ENCODE measurements around the gene ALG12.

Gene ALG12

GRCh38 chr22:49872347-49872746 is 45.9 kb downstream of the ALG12 start:
- Histone ChIP-seq H3K4me3 (ENCODE audit: low read length in 2 of 2) (no peak overlapping the region), H3K18ac (ENCODE audit: low read length) (no peak overlapping the region), H2BK5ac (ENCODE audit: low read length) (no peak overlapping the region), H3K4me1 (ENCODE audit: control insufficient read depth in 2 of 2, insufficient read depth in 1 of 2, low read depth in 1 of 2, low read length in 2 of 2) (no peaks in the 10 kb centered on the region), H3K27ac (replicated peaks; ENCODE audit: low read length) (no peak overlapping the region), H3K27me3 (ENCODE audit: control insufficient read depth in 3 of 3, insufficient read depth in 3 of 3, low read depth in 1 of 3, low read length in 3 of 3) (no peaks in the 10 kb centered on the region), H4K8ac (ENCODE audit: low read depth, low read length) (no peak overlapping the region), H3K9ac (ENCODE audit: low read depth, low read length, poor library complexity) (no peak overlapping the region), H3K4ac (ENCODE audit: low read length) (no peak overlapping the region), H3K9me3 (replicated peaks in 1 of 2; ENCODE audit: control insufficient read depth in 2 of 2, insufficient read depth in 1 of 2, low read depth in 1 of 2, low read length in 2 of 2) (peaks cover 16 to 58% of the 10 kb centered on the region in 2 donors), H3K23ac (ENCODE audit: low read depth, low read length, poor library complexity) (no peak overlapping the region), H3K4me2 (ENCODE audit: insufficient read depth, low read length, poor library complexity, severe bottlenecking) (no peak overlapping the region), H3K79me1 (ENCODE audit: low read depth, low read length) (peaks cover 8% of the 10 kb centered on the region), H4K91ac (ENCODE audit: low read depth, low read length, poor library complexity) (no peak overlapping the region), H2BK120ac (ENCODE audit: low read depth, low read length) (no peak overlapping the region), H2AFZ (ENCODE audit: low read length) (no peak overlapping the region), H2AK5ac (ENCODE audit: low read depth, low read length) (no peak overlapping the region), H2BK15ac (ENCODE audit: low read length) (no peak overlapping the region), H3K14ac (ENCODE audit: low read length) (no peak overlapping the region), H3K36me3 (replicated peaks in 1 of 2; ENCODE audit: control insufficient read depth in 2 of 2, insufficient read depth in 2 of 2, low read length in 2 of 2) (peaks cover 15 to 43% of the 10 kb centered on the region in 2 donors), H2BK12ac (ENCODE audit: low read length) (no peak overlapping the region)
- WGBS, 2 donors (ENCODE audit: extremely low coverage in 2 of 2, insufficient read length in 2 of 2, insufficient replicate concordance in 1 of 2), result no CpG with 5 or more reads among the region's 7 CpGs
- no peak for DNase-seq (ENCODE audit: low spot score)

DNA sequence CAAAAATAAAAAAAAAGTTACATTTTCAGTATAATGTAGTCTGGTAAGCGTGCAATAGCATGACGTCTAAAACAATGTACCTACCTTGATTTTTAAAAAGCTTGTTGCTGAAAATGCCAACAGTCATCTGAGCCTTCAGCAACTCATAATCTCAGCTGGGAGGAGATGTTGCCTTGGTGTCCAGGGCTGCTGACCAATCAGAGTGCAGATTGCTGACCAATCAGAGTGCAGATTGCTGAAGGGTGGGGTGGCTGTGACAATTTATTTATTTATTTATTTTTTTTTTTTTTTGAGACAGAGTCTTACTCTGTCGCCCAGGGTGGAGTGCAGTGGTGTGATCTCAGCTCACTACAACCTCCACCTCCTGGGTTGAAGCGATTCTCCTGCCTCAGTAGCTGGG is 46.8 kb downstream of the ALG12 start:
- H4K91ac ChIP-seq (ENCODE audit: low read depth, low read length, poor library complexity), result no peak overlapping the region
- H3K79me1 ChIP-seq (ENCODE audit: low read depth, low read length), result peaks cover 10% of the 10 kb centered on the region
- no peak overlapping the region for H2BK5ac ChIP-seq (ENCODE audit: low read length)
- H2BK15ac ChIP-seq (ENCODE audit: low read length), result no peak overlapping the region
- H3K18ac ChIP-seq (ENCODE audit: low read length), result no peak overlapping the region
- H2BK120ac ChIP-seq (ENCODE audit: low read depth, low read length), result no peak overlapping the region
- H3K9me3 ChIP-seq (replicated peaks in 1 of 2; ENCODE audit: control insufficient read depth in 2 of 2, insufficient read depth in 1 of 2, low read depth in 1 of 2, low read length in 2 of 2), result peaks cover 18 to 60% of the 10 kb centered on the region in 2 donors
- H3K23ac ChIP-seq (ENCODE audit: low read depth, low read length, poor library complexity), result no peak overlapping the region
- H3K27ac ChIP-seq (replicated peaks; ENCODE audit: low read length), result no peak overlapping the region
- H2BK12ac ChIP-seq (ENCODE audit: low read length), result no peak overlapping the region
- no peak overlapping the region for H4K8ac ChIP-seq (ENCODE audit: low read depth, low read length)
- DNase-seq (ENCODE audit: low spot score), result no peak
- no peak overlapping the region for H3K4me2 ChIP-seq (ENCODE audit: insufficient read depth, low read length, poor library complexity, severe bottlenecking)
- H3K4me3 ChIP-seq (ENCODE audit: low read length in 2 of 2), result no peak overlapping the region
- H2AFZ ChIP-seq (ENCODE audit: low read length), result no peak overlapping the region
- H3K36me3 ChIP-seq (replicated peaks in 1 of 2; ENCODE audit: control insufficient read depth in 2 of 2, insufficient read depth in 2 of 2, low read length in 2 of 2), result peaks cover 15 to 45% of the 10 kb centered on the region in 2 donors
- no peaks in the 10 kb centered on the region for H3K27me3 ChIP-seq (ENCODE audit: control insufficient read depth in 3 of 3, insufficient read depth in 3 of 3, low read depth in 1 of 3, low read length in 3 of 3)
- no peak overlapping the region for H2AK5ac ChIP-seq (ENCODE audit: low read depth, low read length)
- no peak overlapping the region for H3K14ac ChIP-seq (ENCODE audit: low read length)
- no CpG with 5 or more reads among the region's 4 CpGs for WGBS, 2 donors (ENCODE audit: extremely low coverage in 2 of 2, insufficient read length in 2 of 2, insufficient replicate concordance in 1 of 2)
- no peak overlapping the region for H3K9ac ChIP-seq (ENCODE audit: low read depth, low read length, poor library complexity)
- H3K4ac ChIP-seq (ENCODE audit: low read length), result no peak overlapping the region
- H3K4me1 ChIP-seq (ENCODE audit: control insufficient read depth in 2 of 2, insufficient read depth in 1 of 2, low read depth in 1 of 2, low read length in 2 of 2), result no peaks in the 10 kb centered on the region

DNA sequence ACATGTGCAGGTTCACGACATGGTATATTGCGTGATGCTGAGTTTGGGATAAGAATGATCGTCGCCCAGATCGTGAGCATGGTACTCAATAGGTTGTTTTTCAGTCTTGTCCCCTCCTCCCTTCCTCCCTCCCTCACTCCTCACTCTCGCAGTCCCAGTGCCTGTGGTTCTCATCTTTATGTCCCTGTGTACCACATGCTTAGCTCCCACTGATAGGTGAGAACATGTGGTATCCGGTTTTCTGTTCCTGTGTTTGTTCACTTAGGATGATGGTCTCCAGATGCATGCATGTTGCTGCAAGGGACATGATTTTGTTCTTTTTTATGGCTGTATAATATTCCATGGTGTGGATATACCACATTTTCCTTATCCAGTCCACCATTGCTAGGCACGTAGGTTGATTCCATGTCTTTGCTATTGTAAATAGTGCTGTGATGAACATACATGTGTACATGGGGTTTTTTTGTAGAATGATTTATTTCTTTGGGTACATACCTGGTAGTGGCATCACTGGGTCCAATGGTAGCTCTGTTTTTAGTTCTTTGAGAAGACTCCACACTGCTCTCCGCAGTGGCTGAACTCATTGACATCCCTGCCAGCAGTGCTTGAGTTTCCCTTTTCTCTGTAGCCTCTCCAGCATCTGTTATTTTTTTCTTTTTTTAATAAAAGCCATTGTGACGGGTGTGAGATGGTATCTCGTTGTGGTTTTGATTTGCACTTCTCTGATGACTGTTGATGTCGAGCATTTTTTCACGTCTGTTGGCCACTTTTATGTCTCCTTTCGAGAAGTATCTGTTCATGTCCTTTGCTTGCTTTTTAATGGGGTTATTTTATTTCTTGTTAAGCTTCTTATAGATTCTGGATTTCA is 48.2 kb downstream of the ALG12 start:
- no peak for DNase-seq (ENCODE audit: low spot score)
- Histone ChIP-seq H3K9me3 (replicated peaks in 1 of 2; ENCODE audit: control insufficient read depth in 2 of 2, insufficient read depth in 1 of 2, low read depth in 1 of 2, low read length in 2 of 2) (peaks cover 22 to 64% of the 10 kb centered on the region in 2 donors), H3K9ac (ENCODE audit: low read depth, low read length, poor library complexity) (no peak overlapping the region), H3K4me2 (ENCODE audit: insufficient read depth, low read length, poor library complexity, severe bottlenecking) (no peak overlapping the region), H3K27me3 (ENCODE audit: control insufficient read depth in 3 of 3, insufficient read depth in 3 of 3, low read depth in 1 of 3, low read length in 3 of 3) (no peaks in the 10 kb centered on the region), H3K36me3 (replicated peaks in 1 of 2; ENCODE audit: control insufficient read depth in 2 of 2, insufficient read depth in 2 of 2, low read length in 2 of 2) (peaks cover 12 to 39% of the 10 kb centered on the region in 2 donors), H2AFZ (ENCODE audit: low read length) (no peak overlapping the region), H3K14ac (ENCODE audit: low read length) (no peak overlapping the region), H3K4ac (ENCODE audit: low read length) (no peak overlapping the region), H2BK120ac (ENCODE audit: low read depth, low read length) (no peak overlapping the region), H3K79me1 (ENCODE audit: low read depth, low read length) (peaks cover 11% of the 10 kb centered on the region), H2BK12ac (ENCODE audit: low read length) (no peak overlapping the region), H4K8ac (ENCODE audit: low read depth, low read length) (no peak overlapping the region), H2BK15ac (ENCODE audit: low read length) (no peak overlapping the region), H3K23ac (ENCODE audit: low read depth, low read length, poor library complexity) (no peak overlapping the region), H3K27ac (replicated peaks; ENCODE audit: low read length) (no peak overlapping the region), H3K4me3 (ENCODE audit: low read length in 2 of 2) (no peak overlapping the region), H2AK5ac (ENCODE audit: low read depth, low read length) (no peak overlapping the region), H2BK5ac (ENCODE audit: low read length) (no peak overlapping the region), H4K91ac (ENCODE audit: low read depth, low read length, poor library complexity) (no peak overlapping the region), H3K18ac (ENCODE audit: low read length) (no peak overlapping the region), H3K4me1 (ENCODE audit: control insufficient read depth in 2 of 2, insufficient read depth in 1 of 2, low read depth in 1 of 2, low read length in 2 of 2) (no peaks in the 10 kb centered on the region)
- WGBS, 2 donors (ENCODE audit: extremely low coverage in 2 of 2, insufficient read length in 2 of 2, insufficient replicate concordance in 1 of 2), result no CpG with 5 or more reads among the region's 14 CpGs

GRCh38 chr22:49869086-49869830 is 49.0 kb downstream of the ALG12 start:
- Histone ChIP-seq H3K9ac (ENCODE audit: low read depth, low read length, poor library complexity) (no peak overlapping the region), H3K14ac (ENCODE audit: low read length) (no peak overlapping the region), H2BK12ac (ENCODE audit: low read length) (no peak overlapping the region), H3K4ac (ENCODE audit: low read length) (no peak overlapping the region), H3K18ac (ENCODE audit: low read length) (no peak overlapping the region), H3K27ac (replicated peaks; ENCODE audit: low read length) (no peak overlapping the region), H2BK5ac (ENCODE audit: low read length) (no peak overlapping the region), H4K91ac (ENCODE audit: low read depth, low read length, poor library complexity) (no peak overlapping the region), H3K4me1 (ENCODE audit: control insufficient read depth in 2 of 2, insufficient read depth in 1 of 2, low read depth in 1 of 2, low read length in 2 of 2) (no peaks in the 10 kb centered on the region), H3K23ac (ENCODE audit: low read depth, low read length, poor library complexity) (no peak overlapping the region), H3K79me1 (ENCODE audit: low read depth, low read length) (peaks cover 14% of the 10 kb centered on the region), H3K9me3 (replicated peaks in 1 of 2; ENCODE audit: control insufficient read depth in 2 of 2, insufficient read depth in 1 of 2, low read depth in 1 of 2, low read length in 2 of 2) (peaks cover 25 to 68% of the 10 kb centered on the region in 2 donors), H3K4me2 (ENCODE audit: insufficient read depth, low read length, poor library complexity, severe bottlenecking) (no peak overlapping the region), H4K8ac (ENCODE audit: low read depth, low read length) (no peak overlapping the region), H3K4me3 (ENCODE audit: low read length in 2 of 2) (no peak overlapping the region), H2BK15ac (ENCODE audit: low read length) (no peak overlapping the region), H2AFZ (ENCODE audit: low read length) (no peak overlapping the region), H2BK120ac (ENCODE audit: low read depth, low read length) (no peak overlapping the region), H3K27me3 (ENCODE audit: control insufficient read depth in 3 of 3, insufficient read depth in 3 of 3, low read depth in 1 of 3, low read length in 3 of 3) (no peaks in the 10 kb centered on the region), H2AK5ac (ENCODE audit: low read depth, low read length) (no peak overlapping the region), H3K36me3 (replicated peaks in 1 of 2; ENCODE audit: control insufficient read depth in 2 of 2, insufficient read depth in 2 of 2, low read length in 2 of 2) (peaks cover 12 to 42% of the 10 kb centered on the region in 2 donors)
- no CpG with 5 or more reads among the region's 17 CpGs for WGBS, 2 donors (ENCODE audit: extremely low coverage in 2 of 2, insufficient read length in 2 of 2, insufficient replicate concordance in 1 of 2)
- DNase-seq (ENCODE audit: low spot score), result no peak
